ENCODE measurements around the gene DNAH1. TPM values are rescaled to one million over a fixed set of nuclear protein-coding genes. Genes with fewer than 3 reads are reported as not detected.
"Not testable (repeated sequence)": the region's sequence is repeated elsewhere in the genome, so short reads cannot be mapped to it uniquely, and the experiment has no call there.

The DNAH1 gene
- total and polyA plus RNA-seq, 9 donors: 3.1 to 15.7 (median 7.8) TPM

GRCh38 chr3:52331906-52332305 is 15.8 kb downstream of the DNAH1 start:
- intact Hi-C loops (cut with DNase I): no loop called here
- Histone ChIP-seq H3K9me3 (no peaks in the 10 kb centered on the region), H3K27me3 (no peaks in the 10 kb centered on the region), H3K4me3 (no peak overlapping the region), H3K36me3 (no peaks in the 10 kb centered on the region), H3K4me1 (ENCODE audit: insufficient read depth) (no peaks in the 10 kb centered on the region), H3K27ac (no peak overlapping the region)
- no peak for DNase-seq
- TF ChIP-seq POLR2A (IDR thresholded peaks at IDR 0.05) (no peak), EP300 (IDR thresholded peaks at IDR 0.05) (no peak), CTCF (IDR thresholded peaks at IDR 0.05) (no peak)
- WGBS, 3 donors: 92 to 93% (median 93%) methylated on average over 15 of the region's 15 CpGs

- H3K4me1 ChIP-seq (ENCODE audit: insufficient read depth): peaks cover 1% of the 10 kb centered on the region
- H3K9me3 ChIP-seq: no peaks in the 10 kb centered on the region
- no peak for DNase-seq
- no peak for TF ChIP-seq POLR2A (IDR thresholded peaks at IDR 0.05)
- no peak for TF ChIP-seq CTCF (IDR thresholded peaks at IDR 0.05)
- no peak for TF ChIP-seq EP300 (IDR thresholded peaks at IDR 0.05)
- no peak overlapping the region for H3K4me3 ChIP-seq
- H3K27ac ChIP-seq: no peak overlapping the region
- 93 to 97% (median 95%) methylated on average over 4 of the region's 4 CpGs for WGBS, 3 donors
- intact Hi-C loops (cut with DNase I): no loop called here
- H3K36me3 ChIP-seq: no peaks in the 10 kb centered on the region
- no peaks in the 10 kb centered on the region for H3K27me3 ChIP-seq
These were observed 17.9 kb downstream of the DNAH1 start for GRCh38 chr3:52333869-52334557.

- H3K27me3 ChIP-seq; DNase-seq; H3K9me3 ChIP-seq; H3K4me1 ChIP-seq (ENCODE audit: insufficient read depth); H3K36me3 ChIP-seq; H3K4me3 ChIP-seq; H3K27ac ChIP-seq: not testable (repeated sequence)
- intact Hi-C loops (cut with DNase I): loop anchor here in 1 of 4 donors (5.0 kb wide), 1 partner anchor 336 kb away; no protein-coding TSS in a partner anchor
- 73 to 85% (median 76%) methylated on average over 8 of the region's 8 CpGs for WGBS, 3 donors
These were observed 22.0 kb downstream of the DNAH1 start for GRCh38 chr3:52338131-52338530.

GRCh38 chr3:52339612-52340011 is 23.5 kb downstream of the DNAH1 start:
- intact Hi-C loops (cut with DNase I): loop anchor here (5.0 kb wide), 3 partner anchors 47 to 337 kb away; no protein-coding TSS in a partner anchor
- DNase-seq: peak in 2 of 5 donors; percentile 42 to 55
- WGBS, 3 donors: 2 to 3% (median 2%) methylated on average over 3 of the region's 3 CpGs
- no peaks in the 10 kb centered on the region for H3K9me3 ChIP-seq
- no peaks in the 10 kb centered on the region for H3K27me3 ChIP-seq
- TF ChIP-seq POLR2A (IDR thresholded peaks at IDR 0.05): no peak
- no peak for TF ChIP-seq EP300 (IDR thresholded peaks at IDR 0.05)
- TF ChIP-seq CTCF (IDR thresholded peaks at IDR 0.05): peak; percentile 50 to 75 (median 68)
- H3K36me3 ChIP-seq: no peaks in the 10 kb centered on the region
- H3K4me3 ChIP-seq: no peak overlapping the region
- no peak overlapping the region for H3K27ac ChIP-seq
- H3K4me1 ChIP-seq (ENCODE audit: insufficient read depth): peaks cover 1% of the 10 kb centered on the region

GRCh38 chr3:52341123-52341522 is 25.0 kb downstream of the DNAH1 start:
- intact Hi-C loops (cut with DNase I): loop anchor here (5.0 kb wide), 2 partner anchors 49 to 119 kb away; no protein-coding TSS in a partner anchor
- Histone ChIP-seq H3K4me1 (ENCODE audit: insufficient read depth) (peaks cover 1% of the 10 kb centered on the region), H3K36me3 (no peaks in the 10 kb centered on the region), H3K9me3 (no peaks in the 10 kb centered on the region), H3K27ac (no peak overlapping the region), H3K27me3 (no peaks in the 10 kb centered on the region), H3K4me3 (no peak overlapping the region)
- TF ChIP-seq POLR2A (IDR thresholded peaks at IDR 0.05) (no peak), EP300 (IDR thresholded peaks at IDR 0.05) (no peak), CTCF (IDR thresholded peaks at IDR 0.05) (no peak)
- no peak for DNase-seq
- 89 to 94% (median 92%) methylated on average over 5 of the region's 5 CpGs for WGBS, 3 donors
